ENCODE results near the gene STK36. TPM values are rescaled to one million over a fixed set of nuclear protein-coding genes. Genes with fewer than 3 reads are reported as not detected.

Gene STK36
- total RNA-seq, 3 donors from 2014 or later: 24.6 to 48.5 (median 35.1) TPM

DNA sequence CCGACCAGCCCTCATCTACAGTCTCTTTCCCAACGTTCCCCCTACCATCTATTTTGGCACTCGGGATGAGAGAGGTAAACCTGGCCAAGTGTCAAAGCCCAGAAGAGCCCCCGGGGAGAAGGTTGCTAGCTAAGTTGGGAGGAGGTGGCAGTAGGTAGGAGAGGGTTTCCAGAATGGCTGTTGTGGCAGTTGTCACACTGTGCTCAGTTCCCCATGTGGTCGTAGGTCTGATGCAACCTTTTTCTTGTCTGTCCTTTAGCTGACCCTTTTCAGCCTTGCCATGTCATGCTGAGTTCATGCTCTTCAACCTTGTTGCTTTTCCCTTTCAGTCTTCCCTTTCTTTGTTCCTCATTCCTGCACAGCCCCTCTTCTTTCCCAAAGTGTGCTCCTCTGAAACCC is 73.3 kb downstream of the STK36 start:
- TF ChIP-seq CTCF (IDR thresholded peaks at IDR 0.05): no peak
- intact Hi-C loops (cut with DNase I, micrococcal nuclease): no loop called here
- ATAC-seq (peak; percentile 52), DNase-seq (no peak)
- Histone ChIP-seq H3K4me3 (no peak overlapping the region), H3K9me3 (no peaks in the 10 kb centered on the region), H3K4me1 (ENCODE audit: low read depth) (no peaks in the 10 kb centered on the region), H3K36me3 (ENCODE audit: low read depth) (no peaks in the 10 kb centered on the region)

- no peak for TF ChIP-seq CTCF (IDR thresholded peaks at IDR 0.05)
- H3K9me3 ChIP-seq: no peaks in the 10 kb centered on the region
- H3K4me1 ChIP-seq (ENCODE audit: low read depth): no peaks in the 10 kb centered on the region
- no peaks in the 10 kb centered on the region for H3K36me3 ChIP-seq (ENCODE audit: low read depth)
- DNase-seq: no peak
- intact Hi-C loops (cut with DNase I, micrococcal nuclease): no loop called here
- no peak for ATAC-seq
- no peak overlapping the region for H3K4me3 ChIP-seq
Measured at GRCh38 chr2:218745559-218746469, 73.9 kb downstream of the STK36 start.

DNA sequence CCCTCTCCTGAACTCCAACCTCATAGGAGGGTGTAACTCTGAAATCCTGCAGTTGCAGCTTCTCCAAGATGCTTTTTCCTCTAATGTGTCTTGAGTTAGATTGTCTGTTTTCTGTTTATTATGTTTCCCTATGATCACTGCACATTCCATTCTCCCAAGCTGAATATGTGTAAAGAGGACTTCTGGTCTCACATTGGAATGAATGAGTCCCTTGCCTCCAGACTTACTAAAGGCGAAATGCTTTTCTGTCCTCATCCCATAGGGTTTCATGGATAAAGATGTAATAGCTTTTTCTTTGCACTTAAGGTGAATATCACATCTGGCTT is 74.5 kb downstream of the STK36 start:
- ATAC-seq: no peak
- Histone ChIP-seq H3K9me3 (no peaks in the 10 kb centered on the region), H3K4me3 (no peak overlapping the region), H3K36me3 (ENCODE audit: low read depth) (no peaks in the 10 kb centered on the region), H3K4me1 (ENCODE audit: low read depth) (no peaks in the 10 kb centered on the region)
- no peak for TF ChIP-seq CTCF (IDR thresholded peaks at IDR 0.05)
- intact Hi-C loops (cut with DNase I, micrococcal nuclease): no loop called here
- no peak for DNase-seq

DNA sequence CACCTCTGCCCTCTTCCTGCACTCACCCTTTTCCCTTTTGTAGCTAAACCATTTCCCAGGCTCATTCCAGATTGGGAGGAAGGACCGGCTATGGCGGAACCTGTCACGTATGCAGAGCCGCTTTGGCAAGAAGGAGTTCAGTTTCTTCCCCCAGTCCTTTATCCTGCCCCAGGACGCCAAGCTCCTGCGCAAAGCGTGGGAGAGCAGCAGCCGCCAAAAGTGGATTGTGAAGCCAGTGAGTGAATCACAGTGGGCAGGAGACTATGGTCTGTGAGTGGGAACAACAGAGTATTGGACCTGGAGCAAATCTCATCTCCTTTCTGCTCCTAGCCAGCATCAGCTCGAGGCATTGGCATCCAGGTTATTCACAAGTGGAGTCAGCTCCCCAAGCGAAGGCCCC is 75.1 kb downstream of the STK36 start:
- intact Hi-C loops (cut with DNase I, micrococcal nuclease): no loop called here
- TF ChIP-seq CTCF (IDR thresholded peaks at IDR 0.05): no peak
- Histone ChIP-seq H3K36me3 (ENCODE audit: low read depth) (peaks cover 4% of the 10 kb centered on the region), H3K9me3 (no peaks in the 10 kb centered on the region), H3K4me3 (no peak overlapping the region), H3K4me1 (ENCODE audit: low read depth) (no peaks in the 10 kb centered on the region)
- ATAC-seq (no peak), DNase-seq (no peak)

- intact Hi-C loops (cut with DNase I, micrococcal nuclease): no loop called here
- no peak for TF ChIP-seq CTCF (IDR thresholded peaks at IDR 0.05)
- ATAC-seq (no peak), DNase-seq (no peak)
- Histone ChIP-seq H3K4me1 (ENCODE audit: low read depth) (no peaks in the 10 kb centered on the region), H3K36me3 (ENCODE audit: low read depth) (peaks cover 5% of the 10 kb centered on the region), H3K4me3 (no peak overlapping the region), H3K9me3 (no peaks in the 10 kb centered on the region)
Measured at GRCh38 chr2:218748741-218749441, 77.0 kb downstream of the STK36 start.

Other genes starting within 250 kb of the STK36 start
- 10 to 100 TPM; 11.5 to 14.3 (median 11.6) TPM for gene USP37, start 103.7 kb upstream of the STK36 start, total RNA-seq
- gene CNOT9, start 103.2 kb upstream of the STK36 start, total RNA-seq: 10 to 100 TPM; 31.0 to 41.8 (median 37.8) TPM
- gene PLCD4, start 64.2 kb upstream of the STK36 start, total RNA-seq: 10 to 100 TPM in 1 of 3 donors, 1 to 10 TPM in 2; 1.2 to 41.2 (median 2.2) TPM
- 10 to 100 TPM; 16.4 to 25.0 (median 19.7) TPM for gene ZNF142, start 12.5 kb upstream of the STK36 start, total RNA-seq
- 10 to 100 TPM; 32.9 to 54.0 (median 39.8) TPM for gene BCS1L, start 12.4 kb upstream of the STK36 start, total RNA-seq
- gene RNF25, start 84 bp upstream of the STK36 start, total RNA-seq: 10 to 100 TPM; 11.5 to 21.2 (median 15.5) TPM
- 10 to 100 TPM; 21.0 to 30.1 (median 23.8) TPM for gene TTLL4, start 38.7 kb downstream of the STK36 start, total RNA-seq
- 10 to 100 TPM; 31.0 to 70.0 (median 37.7) TPM for gene CYP27A1, start 110.1 kb downstream of the STK36 start, total RNA-seq
- not detected for gene PRKAG3, start 159.7 kb downstream of the STK36 start, total RNA-seq
- 1 to 10 TPM in 1 of 3 donors, under 1 TPM in 2; 0.39 to 5.7 (median 0.41) TPM for gene WNT6, start 187.7 kb downstream of the STK36 start, total RNA-seq
- gene WNT10A, start 208.8 kb downstream of the STK36 start, total RNA-seq: 1 to 10 TPM in 1 of 3 donors, under 1 TPM in 2; 0.17 to 1.1 (median 0.22) TPM

Data from mucosa of descending colon (tissue), 3 donors.